ENCODE measurements around the gene MCF2L.

GRCh38 chr13:113119822-113120189 lies 150.8 kb downstream of the MCF2L start:
- TF ChIP-seq CTCF (optimal IDR thresholded peaks at IDR 0.05 in 1 of 3, IDR thresholded peaks at IDR 0.05 in 1 of 3, conservative IDR thresholded peaks at IDR 0.05 in 1 of 3; ENCODE audit: extremely low read depth in 1 of 3, insufficient read depth in 2 of 3, low read length in 3 of 3), result no peak
- TF ChIP-seq EZH2 (IDR thresholded peaks at IDR 0.05; ENCODE audit: low read length), result no peak

All from keratinocyte (primary cell).